GM21576 (cell line): ENCODE results near the gene PARD3B.

Experiments used
- ATAC-seq: cut with Tn5 transposase; IDR thresholded peaks from one replicate; pipeline ENCODE4 v1.9.1; 2021; ENCODE audit warnings: mild to moderate bottlenecking, moderate library complexity; ENCODE audit not compliant: unreplicated experiment

PARD3B gene

DNA sequence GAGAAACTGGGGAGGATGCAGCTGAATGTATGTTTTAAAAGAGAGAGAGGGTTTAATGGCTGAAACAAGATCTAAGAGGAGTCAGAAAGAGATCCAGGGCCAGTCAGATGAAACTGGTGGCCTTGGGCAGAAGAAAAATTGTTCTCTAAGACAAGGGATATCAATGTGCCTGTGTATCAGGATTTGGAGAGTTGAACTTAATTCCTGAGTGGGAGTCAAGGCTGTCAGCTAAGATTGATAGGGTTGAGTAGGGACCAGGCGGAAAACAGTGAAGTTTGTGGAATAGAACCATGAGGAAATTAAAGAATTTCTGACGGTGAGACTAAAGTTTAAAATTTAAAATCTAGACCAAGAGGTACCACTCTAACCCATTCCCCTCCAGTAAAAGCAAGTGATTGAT, 199.2 kb downstream of the PARD3B start:
- ATAC-seq, result no peak

- no peak for ATAC-seq
These were observed 203.0 kb downstream of the PARD3B start for GRCh38 chr2:204748286-204748685.

DNA sequence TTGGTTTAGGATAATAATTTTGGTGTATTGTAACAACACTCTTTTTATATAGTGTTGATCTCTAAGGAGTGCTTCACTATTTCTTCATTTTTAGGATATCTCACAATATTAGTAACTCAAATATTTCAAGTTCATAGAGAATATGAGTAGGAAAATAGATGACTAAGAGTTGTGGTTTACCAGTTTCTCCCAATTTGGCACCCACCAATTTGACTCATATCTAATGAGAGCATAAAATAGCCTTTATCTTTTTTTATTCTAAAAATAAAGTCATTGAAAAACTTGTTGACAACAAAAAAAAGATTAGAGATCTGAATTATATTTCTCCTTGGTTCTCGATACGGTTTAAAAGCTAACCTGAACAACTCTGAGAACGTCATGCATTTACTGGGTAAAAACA, 204.0 kb downstream of the PARD3B start:
- no peak for ATAC-seq

- ATAC-seq, result no peak
These were observed 205.1 kb downstream of the PARD3B start for GRCh38 chr2:204750389-204750788.

GRCh38 chr2:204751472-204751871, 206.2 kb downstream of the PARD3B start:
- no peak for ATAC-seq

- ATAC-seq, result no peak
These were observed 208.6 kb downstream of the PARD3B start for GRCh38 chr2:204753841-204754240.

DNA sequence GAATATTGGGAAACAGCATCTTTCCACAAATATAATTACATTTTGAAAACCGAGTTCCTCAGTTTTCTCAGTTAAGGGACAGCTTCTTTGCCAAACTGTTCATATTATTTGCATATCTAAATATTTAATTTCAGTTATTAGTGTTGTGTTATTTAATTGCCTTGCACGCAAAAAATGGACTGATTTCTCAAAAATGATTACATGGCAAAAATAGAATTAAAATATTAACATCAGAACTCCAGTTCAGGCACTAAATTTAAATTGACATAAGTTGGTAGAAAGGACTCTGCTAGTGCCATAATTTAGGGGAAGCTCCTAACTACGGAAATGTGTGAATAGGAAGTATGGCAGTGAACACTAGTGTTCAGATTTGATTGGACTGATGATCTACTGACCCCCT, 209.6 kb downstream of the PARD3B start:
- no peak for ATAC-seq

- no peak for ATAC-seq
These were observed 218.9 kb downstream of the PARD3B start for GRCh38 chr2:204763974-204764703.

DNA sequence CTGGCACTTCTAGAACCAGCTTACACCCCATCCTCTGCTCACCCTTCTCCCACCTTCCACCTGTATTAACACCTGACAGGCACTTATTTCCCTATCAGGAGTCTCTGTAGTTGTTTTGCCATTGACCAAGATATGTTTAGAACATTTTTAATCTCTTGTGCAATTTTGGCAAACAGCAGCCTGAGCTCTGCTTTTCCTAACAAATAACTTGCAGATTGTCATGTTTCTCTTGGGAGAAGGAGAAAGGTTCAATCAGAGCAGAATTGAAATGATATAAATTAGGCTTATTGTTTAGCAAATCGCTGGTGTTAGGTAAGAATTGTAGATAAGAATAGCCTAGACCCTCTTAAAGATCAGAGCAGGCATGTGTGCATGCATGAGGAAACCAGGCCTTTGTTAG, 225.5 kb downstream of the PARD3B start:
- ATAC-seq, result no peak

- no peak for ATAC-seq
These were observed 226.4 kb downstream of the PARD3B start for GRCh38 chr2:204771721-204772120.

GRCh38 chr2:204772546-204772945, 227.3 kb downstream of the PARD3B start:
- no peak for ATAC-seq

DNA sequence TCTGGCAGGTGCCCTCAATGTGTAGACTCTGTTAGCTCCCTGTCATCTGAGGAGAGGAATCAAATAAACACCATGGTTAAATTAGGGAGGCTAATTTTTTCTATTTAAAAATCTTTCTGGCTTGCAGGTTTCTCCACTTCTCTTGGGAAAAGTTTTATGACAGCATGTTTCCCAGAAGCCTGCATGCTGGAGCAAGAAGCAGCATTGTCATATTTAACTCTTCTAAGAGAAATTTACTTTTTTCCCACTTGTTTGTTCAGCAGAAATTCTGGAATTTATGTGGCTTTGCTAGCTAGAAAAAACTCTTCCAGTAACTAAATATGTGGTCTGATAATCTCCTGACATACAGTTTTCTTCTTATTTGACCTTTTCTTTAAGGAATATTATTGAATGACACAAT, 230.5 kb downstream of the PARD3B start:
- ATAC-seq, result no peak

GRCh38 chr2:204776781-204777559, 231.7 kb downstream of the PARD3B start:
- ATAC-seq, result no peak

GRCh38 chr2:204779771-204780170, 234.5 kb downstream of the PARD3B start:
- ATAC-seq, result no peak

- ATAC-seq, result no peak
These were observed 236.7 kb downstream of the PARD3B start for GRCh38 chr2:204781941-204782340.

DNA sequence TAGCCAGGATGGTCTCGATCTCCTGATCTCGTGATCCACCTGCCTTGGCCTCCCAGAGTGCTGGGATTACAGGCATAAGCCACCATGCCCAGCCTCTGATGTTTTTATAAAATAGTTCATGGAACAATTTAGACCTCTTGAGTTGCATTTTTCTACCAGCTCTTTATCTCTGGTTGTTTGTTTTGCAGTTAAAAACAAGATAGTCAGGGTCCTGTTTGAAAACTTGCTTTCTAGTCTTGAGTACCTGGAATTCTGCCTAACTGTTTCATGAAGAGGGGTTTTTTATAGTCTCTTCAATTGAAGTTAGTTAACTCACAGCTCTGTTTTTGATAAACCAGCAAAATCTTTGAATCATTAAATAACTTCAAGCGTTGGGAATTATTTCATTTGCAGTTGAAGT, 244.8 kb downstream of the PARD3B start:
- no peak for ATAC-seq

DNA sequence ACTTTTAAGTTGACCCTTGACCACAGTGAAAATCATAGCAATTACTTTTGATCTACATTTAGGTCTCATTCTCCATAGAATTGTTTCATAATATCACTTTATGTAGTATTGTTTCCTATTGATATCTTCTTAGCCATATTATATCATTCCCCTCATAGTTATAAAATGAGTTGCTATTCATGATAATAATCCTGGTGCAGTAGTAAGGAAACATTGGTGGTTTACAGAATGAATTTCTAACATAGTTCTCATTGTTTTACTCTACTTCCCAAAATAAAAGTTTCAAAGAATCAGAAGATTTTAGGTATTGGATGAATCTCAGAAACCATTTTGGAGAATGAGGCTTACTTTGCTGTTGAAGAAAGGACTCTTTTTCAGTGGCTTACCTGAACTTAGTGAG, 246.0 kb downstream of the PARD3B start:
- no peak for ATAC-seq

GRCh38 chr2:204794624-204795023, 249.3 kb downstream of the PARD3B start:
- ATAC-seq, result no peak

DNA sequence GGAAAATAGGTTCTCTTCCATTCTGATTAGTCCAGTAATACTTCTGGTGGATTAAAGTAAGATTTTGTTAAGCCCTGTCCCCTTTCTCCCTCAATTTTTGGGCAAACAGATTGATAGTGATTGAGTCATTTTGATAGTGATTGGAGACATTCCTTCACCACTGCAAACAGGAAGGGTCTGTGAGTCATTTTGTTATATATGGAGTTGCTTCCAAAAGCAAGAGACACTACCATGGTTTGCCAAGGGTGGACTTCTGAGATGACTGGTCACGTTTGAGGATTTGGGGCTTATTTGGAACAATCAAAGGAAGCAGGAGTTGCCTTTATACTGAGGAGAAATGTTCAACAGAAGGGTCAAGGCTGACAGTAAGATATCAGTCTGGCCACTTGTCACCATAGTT, 249.9 kb downstream of the PARD3B start:
- ATAC-seq, result no peak

DNA sequence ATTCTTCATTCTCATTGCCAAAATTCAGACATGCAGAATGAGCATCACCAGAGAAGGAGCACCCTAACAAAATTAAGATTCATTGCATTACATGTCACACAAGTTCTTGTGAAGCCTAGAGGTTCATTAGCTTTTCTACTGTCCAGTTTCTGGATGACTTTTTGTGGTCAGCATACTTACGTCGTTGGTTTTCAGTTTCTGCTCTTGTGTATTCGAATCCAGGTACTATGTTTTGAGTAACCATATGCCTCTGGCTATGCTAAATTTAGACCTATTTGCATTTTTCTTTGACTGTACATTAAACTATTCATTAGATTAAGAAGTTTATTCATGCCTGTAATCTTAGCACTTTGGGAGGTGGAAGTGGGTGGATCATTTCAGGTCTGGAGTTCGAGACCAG, 251.3 kb downstream of the PARD3B start:
- ATAC-seq, result peak; percentile 81

DNA sequence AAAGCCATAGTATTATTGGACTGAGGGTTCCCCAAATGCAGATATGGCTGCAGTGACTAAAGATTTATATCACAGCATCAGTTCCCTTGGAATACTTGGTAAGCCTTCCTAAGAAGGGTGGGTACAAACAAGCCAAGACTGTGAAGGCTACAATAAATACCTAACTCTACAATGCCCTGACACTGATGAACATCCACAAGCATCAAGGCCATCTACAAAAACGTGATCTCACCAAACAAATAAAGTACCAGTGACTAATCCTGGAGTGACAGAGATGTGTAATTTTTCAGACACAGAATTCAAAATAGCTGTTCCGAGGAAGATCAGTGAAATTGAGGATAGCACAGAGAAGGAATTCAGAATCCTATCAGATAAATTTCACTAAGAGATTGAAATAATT, 254.5 kb downstream of the PARD3B start:
- ATAC-seq, result no peak

GRCh38 chr2:204808494-204808893, 263.2 kb downstream of the PARD3B start:
- ATAC-seq, result no peak
